ENCODE measurements around the gene NPY5R.

Gene NPY5R

DNA sequence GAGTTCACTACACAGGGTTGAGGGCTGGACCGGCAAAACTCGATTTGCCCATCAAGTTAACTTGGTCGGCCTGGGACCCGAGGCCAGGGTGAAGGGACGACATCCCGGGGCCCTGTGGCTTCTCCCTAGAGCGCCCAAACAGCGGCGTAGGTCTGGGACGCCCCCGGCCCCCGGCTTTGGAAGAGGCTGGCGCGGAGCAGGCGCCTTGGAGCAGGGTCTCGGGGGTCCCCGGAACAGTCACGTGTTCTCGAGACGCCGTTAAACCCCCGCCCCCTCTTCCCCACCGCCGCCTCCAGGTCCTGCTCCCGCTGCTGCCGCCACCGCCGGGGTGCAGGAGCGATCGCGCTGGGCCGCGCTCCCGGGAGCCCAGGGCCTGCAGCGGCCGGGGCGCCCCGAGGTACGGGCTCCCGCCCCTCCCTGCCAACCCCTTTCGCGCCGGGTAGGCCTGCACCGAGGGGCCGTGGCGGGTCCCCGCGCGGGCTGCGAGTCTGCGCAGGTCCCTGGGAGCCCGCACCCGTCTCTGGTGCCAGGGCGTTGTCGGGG is at the start of gene NPY5R:
NPY5R (plus strand) TSS at position 289 of the 543 bp plus-strand sequence. CDS start 6,382 bp downstream, outside the sequence.
- DNase-seq, result no peak

DNA sequence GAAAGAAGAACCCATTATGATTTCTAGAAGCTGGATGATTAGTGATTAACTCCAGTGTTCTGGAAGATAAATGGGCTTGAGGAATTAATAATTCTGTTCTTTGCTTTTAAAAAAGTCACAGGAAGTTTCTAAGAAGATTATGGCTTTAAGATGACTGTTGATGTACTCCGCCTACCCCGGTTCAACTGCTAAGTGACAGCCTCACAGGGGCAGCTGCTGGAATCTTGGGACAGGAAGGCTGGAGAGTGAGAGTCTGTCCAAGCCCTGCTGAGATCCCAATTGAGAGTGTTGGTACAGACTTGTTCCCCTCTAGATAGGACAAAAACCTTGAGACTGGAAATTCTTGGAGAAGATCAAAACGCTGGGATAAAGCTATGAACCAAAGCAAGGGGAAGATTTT is 48.6 kb upstream of the NPY5R start:
- DNase-seq, result no peak

DNA sequence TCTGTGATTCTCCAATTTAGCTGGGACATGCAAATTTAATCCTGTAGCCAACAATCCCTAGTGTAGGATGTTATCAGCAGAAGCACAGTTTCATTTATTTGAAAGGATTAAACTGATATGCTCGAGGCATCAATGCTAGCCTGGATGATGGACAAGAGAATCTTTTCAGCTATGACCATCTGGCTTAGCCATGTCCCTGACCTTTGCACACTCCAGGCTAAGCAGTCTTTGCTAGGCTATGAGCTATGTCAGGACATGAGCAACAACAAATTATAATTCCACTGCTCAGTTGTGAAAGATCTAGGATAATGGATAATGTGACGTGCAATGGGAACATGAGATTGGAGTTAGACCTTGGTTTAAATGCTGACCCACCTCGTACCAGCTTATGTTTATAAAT is 43.2 kb upstream of the NPY5R start:
- no peak for DNase-seq

DNA sequence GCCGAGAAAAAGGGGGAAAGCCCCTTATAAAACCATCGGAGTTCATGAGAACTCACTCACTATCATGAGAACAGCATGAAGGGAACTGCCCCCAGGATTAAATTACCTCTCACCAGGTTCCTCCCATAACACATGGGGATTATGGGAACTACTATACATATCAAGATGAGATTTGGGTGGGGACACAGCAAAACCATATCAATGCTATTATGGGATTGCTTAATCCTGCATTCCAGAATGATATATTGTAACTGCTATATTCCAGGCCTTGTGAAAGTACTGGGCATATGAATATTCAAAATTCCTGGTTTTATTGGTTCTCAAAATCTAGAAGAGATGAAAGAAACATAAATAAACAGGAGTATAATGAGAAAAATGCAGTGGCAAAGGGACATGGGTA is 40.6 kb upstream of the NPY5R start:
- no peak for DNase-seq

DNA sequence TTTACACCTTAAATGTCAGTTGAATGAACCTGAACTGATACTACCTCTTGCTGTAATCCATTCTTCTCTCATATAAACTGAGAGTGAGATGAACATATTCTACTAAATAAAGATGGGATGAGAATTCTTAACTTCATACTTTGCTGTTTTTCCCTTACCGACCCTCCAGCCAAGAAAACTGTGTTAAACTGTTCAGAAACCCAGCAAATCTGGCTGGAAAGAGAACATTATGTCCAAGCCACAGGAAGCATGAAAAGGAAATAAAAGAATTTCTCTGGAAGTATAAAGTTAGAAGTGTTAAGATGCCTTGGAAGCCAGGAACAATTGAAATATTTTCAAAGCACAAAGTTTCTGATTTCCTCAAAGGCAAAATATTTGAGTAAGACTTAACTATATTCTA is 34.2 kb upstream of the NPY5R start:
- DNase-seq, result no peak

DNA sequence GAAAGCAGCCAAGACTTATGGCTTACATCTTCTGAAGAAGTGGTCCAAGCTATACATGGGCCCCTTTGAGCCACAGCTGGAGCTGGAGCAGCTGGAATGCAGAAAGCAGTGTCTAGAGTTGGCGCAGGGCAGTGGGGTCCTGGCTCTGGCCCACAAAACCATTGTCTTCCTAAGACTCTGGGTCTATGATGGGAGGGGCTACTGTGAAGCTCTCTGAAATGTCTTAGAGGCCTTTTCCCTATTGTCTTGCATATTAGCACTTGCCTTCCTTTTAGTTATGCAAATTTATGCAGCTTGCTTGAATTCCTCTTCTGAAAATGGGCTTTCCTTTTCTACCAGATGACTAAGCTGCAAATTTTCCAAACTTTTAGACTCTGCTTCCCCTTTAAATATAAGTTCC is 26.6 kb upstream of the NPY5R start:
- no peak for DNase-seq

DNA sequence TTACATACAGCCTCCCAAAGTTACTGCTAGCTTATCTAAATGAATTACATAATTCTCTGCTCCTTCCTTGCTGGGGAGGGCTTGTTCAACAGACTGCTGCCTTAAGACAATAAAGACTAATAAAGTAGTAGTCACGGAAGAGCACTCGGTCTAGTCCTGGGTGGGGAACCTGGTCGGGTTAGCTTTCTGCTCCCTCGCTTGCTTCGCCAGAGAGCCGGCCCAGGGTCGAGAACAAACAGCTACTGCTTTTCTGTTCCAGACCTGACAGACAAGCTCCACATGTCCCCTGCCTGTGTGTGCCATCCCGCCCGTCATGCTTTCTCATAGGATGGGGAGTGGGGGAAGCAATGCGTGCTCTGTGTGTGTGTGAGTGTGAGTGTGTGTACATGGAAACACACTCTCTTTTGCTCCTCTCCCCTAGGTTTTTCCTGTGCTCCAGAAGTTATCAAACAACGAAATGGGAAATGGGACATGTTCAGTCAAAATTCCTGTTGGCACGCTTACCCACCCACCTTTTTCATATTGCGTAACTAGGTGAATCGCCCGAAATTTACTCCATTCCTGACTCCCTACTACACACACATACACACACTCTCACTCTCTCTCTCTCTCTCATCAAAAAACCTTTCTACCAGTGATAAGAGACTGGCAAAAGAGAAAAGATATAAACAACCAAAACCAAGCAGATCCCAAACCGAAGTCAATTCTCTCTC is 12.6 kb upstream of the NPY5R start:
- DNase-seq, result no peak

DNA sequence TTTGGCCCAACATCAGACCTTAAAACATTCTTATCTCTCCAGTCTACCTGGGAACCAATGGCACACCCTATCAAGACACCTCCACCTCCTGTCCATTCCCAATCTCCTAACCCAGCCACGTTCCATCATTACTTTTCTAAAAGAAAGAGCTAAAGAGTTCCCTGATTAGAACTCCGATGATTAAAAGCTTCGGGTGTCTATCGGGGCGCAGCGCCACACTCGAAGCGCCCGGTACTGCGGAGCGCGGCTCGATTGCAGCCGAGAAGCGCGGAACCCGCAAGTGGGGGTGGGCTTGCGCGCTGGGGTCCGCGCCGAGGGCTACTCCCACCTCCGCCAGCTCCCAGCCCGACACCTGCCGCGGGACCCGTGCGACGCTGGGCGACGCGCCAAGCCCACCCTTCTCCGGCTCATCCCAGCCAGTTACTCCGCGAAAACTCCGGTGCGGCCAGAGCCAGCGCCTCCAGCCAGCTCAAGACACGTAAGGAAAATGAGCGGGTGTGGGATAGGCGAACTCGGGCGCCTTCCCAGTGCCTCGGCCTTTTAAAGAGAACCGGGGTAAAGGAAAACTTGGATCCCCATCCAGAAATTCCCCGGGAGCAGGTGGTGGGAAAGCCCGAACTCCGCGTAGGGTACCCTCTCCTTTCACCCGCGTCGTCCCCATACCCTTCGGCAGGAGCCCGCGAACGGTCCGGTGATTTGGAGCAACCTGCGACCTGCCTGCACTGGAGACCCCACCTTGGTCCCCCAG is 11.9 kb upstream of the NPY5R start:
- DNase-seq, result no peak

DNA sequence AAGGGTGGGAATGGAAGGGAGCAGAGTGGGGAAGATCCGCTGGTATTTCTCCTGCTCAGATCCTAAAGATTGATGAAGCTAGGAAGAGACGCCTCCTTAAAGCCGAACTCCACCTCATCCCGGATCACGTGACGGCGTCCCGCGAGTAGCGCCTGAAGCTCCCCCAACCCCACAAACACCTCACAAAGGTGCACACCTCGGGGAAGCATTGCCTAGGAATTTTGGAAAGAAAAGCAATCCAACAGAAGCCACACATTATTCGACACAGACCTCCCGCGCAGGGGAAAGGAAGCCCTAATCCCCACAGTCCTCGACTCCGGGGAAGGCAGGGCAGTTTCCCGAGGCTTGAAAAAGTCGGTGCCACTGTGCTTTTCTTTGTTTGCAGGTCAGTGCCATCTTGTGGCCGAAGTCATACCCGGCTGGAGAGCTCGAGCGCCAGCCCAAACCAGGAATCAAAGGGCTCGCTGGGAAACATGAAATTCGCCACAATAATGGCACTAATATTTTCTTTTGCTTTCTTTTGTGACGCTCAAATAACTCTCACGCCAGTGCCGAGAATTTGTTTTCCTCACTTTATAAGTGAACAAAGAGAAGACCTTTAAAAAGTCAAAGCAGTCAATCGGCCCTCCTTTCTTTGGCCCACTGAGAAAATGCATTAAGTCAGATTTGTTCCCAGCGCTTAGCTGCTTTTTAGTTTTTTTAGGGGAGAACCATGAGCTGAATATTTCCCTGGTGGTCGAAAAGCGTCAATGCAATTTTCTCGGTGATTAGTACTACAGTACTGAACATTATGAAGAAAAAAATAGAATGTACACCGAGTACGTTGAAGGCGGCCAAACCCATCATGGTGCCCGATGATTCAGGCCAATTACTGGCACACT is 10.9 kb upstream of the NPY5R start, which contains the start of gene NPY1R:
NPY1R (minus strand) TSS at position 71 of the 881 bp plus-strand sequence. CDS start 6,042 bp downstream, outside the sequence.
- DNase-seq, result peak; percentile 21

DNA sequence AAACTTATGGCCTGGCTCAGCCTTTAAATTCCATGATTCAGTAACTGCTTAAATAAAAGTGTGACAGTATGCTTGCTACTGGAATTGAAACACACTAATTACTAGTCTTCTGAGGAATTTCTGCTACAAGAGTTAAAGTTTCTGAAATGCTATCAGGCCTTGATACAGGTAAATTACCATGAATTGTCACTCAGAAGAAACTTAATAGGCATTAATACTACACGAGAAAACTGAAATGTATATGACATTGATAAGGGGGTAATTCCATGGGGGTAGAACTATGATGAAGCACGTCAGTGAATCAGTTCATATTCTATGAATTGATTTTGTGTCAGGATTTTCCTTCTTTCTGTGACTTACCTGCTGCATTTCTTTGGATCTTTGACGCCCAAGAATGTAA is 8.3 kb upstream of the NPY5R start:
- no peak for DNase-seq

DNA sequence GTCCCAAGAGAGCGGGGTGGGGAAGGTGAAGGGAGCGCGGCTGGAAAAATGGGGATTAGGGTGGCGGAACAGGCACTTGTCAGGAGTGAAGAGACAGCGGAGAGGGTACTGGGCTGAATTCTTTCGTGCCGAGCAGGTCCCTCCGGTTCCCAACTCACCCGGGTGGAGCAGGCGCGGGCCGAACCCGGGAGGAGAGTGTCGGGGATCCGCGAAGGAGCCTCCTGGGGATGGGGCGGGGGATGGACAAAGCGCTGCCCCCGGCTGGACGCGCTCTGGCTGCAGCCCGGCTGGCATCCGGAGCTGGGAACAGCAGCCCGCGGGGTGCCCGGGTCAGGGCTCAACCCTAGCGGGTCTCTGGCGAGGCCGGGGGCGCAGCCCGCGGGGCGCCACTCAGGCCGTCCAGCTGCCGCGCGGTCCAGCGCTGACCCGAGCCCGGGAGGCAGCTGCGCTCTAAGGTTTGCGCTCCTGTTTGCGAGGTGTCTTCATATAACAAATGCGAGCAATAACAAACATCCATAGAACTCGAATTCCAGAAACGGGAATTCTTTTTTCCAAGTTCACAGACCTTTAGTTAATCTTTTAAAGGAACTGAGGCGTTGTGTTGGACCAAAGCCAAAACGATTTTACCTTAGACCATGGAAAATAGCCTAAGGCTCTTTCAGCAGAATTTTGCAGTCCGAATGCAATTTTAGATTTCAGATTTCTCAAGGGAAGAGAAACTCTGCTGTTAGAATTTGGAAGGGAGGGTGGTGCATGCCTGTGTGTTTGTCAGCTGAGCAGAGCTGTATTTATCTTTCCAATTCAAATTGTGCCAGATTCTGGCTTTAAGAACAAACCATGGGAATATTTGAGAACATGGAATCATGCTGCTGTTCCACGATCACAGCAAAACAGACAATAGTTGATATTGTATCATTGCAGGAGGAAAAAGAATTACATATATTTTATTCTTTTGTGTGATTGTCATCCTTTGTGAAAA is 744 bp downstream of the NPY5R start:
- no peak for DNase-seq

DNA sequence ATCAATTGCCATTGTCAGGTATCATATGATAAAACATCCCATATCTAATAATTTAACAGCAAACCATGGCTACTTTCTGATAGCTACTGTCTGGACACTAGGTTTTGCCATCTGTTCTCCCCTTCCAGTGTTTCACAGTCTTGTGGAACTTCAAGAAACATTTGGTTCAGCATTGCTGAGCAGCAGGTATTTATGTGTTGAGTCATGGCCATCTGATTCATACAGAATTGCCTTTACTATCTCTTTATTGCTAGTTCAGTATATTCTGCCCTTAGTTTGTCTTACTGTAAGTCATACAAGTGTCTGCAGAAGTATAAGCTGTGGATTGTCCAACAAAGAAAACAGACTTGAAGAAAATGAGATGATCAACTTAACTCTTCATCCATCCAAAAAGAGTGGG is 7.0 kb downstream of the NPY5R start:
- DNase-seq, result no peak

DNA sequence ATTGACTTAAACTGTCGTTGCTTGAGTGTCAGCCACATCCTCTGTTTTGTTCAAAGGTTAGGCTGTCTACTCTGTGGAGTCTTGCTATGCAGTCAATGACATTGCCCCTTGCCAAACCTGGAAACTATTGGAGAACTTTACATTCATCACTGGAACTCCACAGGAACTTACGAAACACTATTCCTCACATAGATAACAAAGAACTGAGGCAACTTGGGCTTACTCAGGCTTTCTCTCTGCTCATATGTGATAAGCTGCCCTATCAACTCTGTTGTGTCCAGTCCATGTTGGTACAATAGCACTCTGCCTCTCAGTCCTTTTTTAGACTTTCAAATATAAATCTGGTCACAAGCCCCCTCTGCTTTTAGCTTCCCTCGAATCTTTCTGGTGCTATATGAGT is 9.4 kb downstream of the NPY5R start:
- DNase-seq, result no peak

DNA sequence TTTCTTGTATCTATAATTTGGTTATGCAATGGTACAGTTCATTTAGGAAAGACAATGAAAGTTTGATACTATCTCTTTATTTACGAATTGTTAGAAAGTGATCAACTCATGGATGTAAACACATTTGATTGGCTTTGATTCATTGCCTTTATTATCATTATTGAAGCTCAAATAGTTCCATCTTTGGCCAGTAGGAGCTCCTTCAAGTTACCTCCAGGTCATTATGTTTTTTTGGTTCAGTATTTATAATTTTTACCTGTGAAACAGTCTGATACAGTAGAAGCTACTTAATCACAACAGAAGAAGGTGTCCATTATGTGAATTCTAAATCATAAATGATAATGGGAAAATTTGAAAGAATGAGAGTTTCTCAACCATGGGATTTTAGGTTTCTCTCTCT is 12.4 kb downstream of the NPY5R start:
- no peak for DNase-seq

DNA sequence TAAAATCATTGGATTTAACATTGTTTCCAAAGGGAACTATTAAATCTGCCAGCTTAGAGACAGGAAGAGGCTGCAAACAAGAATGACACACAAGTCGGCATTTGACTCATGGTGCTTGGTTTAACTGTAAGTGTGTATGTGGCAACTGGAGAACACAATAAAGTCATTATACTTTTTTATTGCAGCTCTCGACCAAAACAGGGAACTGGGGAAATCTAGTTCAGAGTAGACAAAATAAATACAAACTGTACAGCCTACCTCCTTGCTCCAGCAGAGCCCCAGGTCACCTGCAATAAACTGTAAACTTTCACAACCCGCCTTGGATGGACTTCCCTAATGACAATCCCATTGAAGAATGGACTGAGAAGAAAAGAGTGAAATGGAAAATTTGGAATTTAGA is 24.0 kb downstream of the NPY5R start:
- DNase-seq, result no peak

DNA sequence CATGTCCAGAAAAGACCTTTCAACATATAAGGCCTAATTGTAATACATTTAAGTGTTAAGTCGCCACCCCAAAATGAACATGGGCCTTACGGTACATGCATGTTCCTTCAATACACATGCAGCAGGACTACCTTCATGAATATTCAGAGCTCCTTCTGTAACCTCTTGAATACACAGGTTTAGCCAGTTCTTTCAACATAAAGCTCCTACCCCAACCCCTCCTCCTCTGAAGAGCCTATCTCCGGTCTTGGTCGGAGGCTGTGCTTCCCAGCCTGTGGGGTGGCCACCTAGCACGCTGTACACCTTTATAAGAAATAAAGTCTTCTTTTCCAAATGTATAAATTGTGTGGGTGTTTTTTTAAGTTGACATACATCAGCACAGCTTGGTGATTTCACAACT is 28.3 kb downstream of the NPY5R start:
- no peak for DNase-seq

DNA sequence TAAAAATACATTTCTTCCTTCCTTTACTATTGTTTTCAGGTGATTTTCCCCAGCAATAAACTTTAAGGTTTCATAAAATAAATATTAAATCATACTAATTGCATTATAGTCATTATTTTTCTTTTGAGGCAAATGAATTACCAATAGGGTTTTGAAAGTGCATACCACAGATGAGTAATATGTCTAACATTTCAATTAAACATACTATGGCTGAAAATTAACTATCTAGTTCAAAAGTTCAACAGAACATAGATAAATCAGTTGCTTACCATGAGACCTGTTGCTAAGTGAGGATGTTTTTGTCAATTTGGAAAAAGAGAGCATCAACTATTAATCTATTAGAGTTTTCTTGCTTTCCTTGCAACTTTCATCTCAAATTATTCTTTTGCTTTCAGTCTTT is 35.0 kb downstream of the NPY5R start:
- no peak for DNase-seq

DNA sequence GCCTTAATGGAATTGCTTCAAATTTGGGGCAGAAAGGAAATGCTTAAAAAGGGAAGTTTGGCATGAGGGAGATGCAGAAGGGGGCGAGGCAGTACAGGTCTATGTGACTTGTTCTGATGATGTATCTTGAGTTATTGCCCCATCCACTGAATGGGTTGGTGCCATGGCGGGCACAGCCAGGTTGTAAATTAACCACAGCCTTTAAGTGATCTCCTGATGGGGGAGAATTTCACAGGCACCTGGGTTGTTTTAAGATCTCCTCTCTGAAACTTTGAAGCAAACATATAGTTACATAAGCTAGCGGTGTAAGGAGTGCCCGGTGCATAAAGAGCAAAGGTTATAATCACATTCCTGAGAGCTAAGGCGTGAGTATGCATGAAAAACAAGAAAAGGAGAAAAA is 37.0 kb downstream of the NPY5R start:
- no peak for DNase-seq

DNA sequence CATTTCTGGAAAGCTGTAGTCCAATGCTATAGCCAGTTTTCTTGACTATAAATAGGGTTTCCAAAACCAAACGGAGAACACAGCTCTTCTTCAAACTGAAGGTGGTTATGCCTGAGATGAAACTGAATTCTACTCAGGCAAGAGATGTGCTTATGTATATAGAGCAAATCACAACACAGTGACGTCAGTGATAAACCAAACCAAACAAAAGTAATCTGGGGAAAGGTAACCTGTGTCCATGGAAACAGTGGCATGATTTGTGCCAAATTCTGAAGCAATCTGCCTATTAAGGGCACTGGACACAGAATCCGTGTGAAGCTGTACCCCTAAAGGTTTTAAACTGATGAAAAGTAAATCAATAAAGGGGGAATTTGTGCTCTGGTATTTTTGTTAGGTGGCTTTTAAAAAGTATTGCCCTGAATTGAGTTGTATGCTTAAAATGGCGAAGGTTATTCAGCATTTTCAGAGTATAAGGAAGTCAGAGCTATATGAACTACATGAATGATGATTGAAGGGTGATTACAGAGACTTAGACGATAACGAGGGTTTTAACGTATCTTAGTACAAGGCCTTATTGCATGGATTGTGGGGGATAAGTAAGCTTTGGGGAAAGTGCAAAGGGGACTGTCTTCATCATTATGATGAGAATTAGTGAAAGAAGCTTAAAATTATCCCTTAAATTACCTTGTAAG is 38.6 kb downstream of the NPY5R start:
- DNase-seq, result no peak

DNA sequence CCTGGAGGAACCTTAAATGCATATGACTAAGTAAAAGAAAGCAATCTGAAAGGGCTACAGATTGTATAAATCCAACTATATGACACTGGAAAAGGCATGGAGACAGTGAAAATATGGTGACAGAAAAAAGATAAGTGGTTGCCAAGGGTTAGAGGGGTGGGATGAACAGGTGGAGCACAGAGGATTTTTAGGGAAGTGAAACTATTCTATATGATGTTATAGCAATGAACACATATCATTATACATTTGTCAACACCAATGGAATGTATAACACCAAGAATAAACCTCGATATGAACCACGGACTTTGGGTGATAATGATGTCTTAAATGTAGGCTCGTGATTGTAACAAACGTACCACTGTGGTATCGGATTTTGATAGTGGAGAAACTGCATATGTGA is 40.7 kb downstream of the NPY5R start:
- no peak for DNase-seq

DNA sequence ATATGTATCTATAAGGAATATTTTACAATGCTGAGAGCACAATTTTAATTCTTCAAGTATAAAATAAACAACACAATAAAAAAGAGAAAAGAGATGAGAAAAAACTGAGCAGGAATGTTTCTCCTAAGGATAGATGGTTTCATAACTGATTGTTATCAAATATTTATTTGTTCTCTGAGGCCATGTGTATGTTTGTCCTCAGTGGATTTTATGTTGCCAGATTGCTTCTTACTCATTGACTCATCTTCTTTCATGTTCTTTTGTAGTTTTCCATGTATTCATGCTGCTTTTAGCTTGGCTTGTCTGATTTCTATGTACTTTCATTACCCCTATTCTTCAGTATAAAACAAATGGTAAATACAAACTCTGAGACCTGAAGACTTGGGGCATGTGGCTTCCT is 41.2 kb downstream of the NPY5R start:
- no peak for DNase-seq
